Epidermal melanocyte (primary cell): ENCODE measurements around the gene SSBP1.
A peak's percentile ranks its signal among the peaks of the same experiment; 100 is the strongest.
"Not testable (repeated sequence)": the region's sequence is repeated elsewhere in the genome, so short reads cannot be mapped to it uniquely, and the experiment has no call there.

ENCODE experiments used
- DNase-seq: peaks from one replicate; pipeline ENCODE4 v3.0.0; 2011; ENCODE audit warnings: low spot score; ENCODE audit not compliant: insufficient read length

SSBP1 gene

DNA sequence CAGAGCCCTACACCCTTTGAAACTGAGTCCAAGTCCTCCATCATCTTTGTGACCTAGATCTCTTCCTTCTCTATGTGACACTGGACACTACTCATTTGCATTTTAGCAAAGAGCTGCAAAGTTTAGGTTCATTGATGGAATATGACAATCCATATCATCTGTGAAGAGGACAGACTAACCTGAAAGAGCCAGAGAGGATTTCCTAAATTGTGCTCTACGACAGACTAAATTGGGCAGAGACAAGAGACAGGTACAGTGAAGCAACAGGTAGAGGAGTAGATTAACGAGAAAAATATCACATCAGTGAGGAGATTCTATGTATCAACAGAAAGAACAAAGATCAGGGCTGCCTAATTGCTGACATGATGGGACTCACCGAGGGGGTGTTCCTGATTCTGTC is 25.6 kb downstream of the SSBP1 start, which contains the start of gene TAS2R3:
Gene TAS2R3 (plus strand): TSS at position 301 of the 400 bp plus-strand sequence. CDS start 62 bp downstream, at position 363.
- no peak for DNase-seq

DNA sequence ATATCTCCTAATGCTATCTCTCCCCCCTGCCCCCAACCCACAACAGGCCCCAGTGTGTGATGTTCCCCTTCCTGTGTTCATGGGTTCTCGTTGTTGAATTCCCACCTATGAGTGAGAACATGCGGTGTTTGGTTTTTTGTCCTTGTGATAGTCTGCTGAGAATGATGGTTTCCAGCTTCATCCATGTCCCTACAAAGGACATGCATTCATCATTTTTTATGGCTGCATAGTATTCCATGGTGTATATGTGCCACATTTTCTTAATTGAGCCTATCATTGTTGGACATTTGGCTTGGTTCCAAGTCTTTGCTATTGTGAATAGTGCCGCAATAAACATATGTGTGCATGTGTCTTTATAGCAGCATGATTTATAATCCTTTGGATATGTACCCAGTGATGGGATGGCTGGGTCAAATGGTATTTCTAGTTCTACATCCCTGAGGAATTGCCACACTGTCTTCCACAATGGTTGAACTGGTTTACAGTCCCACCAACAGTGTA is 32.0 kb downstream of the SSBP1 start:
- DNase-seq: not testable (repeated sequence)

DNA sequence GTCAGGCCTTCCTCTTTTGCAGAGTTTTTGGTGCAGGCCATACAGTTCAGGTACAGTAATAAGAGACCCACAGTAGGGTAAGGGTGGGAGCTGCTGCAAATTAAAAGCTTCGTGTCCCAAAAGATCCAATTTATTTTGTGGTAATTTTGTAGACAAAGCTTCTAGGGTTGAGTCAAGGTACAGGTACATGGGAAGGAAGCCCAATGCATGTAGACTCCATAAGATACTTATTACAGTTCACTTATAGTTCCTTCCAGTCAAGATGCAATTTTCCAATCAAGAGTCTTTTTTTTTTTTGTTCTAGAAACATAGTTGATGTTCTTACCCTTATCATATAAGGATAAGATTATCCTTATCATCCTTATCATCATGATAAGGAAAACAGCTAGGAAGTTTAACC is 38.2 kb downstream of the SSBP1 start, which contains the start of gene TAS2R4:
Gene TAS2R4 (plus strand): TSS at position 301 of the 400 bp plus-strand sequence. CDS start 1,815 bp downstream, outside the sequence.
- DNase-seq: no peak

DNA sequence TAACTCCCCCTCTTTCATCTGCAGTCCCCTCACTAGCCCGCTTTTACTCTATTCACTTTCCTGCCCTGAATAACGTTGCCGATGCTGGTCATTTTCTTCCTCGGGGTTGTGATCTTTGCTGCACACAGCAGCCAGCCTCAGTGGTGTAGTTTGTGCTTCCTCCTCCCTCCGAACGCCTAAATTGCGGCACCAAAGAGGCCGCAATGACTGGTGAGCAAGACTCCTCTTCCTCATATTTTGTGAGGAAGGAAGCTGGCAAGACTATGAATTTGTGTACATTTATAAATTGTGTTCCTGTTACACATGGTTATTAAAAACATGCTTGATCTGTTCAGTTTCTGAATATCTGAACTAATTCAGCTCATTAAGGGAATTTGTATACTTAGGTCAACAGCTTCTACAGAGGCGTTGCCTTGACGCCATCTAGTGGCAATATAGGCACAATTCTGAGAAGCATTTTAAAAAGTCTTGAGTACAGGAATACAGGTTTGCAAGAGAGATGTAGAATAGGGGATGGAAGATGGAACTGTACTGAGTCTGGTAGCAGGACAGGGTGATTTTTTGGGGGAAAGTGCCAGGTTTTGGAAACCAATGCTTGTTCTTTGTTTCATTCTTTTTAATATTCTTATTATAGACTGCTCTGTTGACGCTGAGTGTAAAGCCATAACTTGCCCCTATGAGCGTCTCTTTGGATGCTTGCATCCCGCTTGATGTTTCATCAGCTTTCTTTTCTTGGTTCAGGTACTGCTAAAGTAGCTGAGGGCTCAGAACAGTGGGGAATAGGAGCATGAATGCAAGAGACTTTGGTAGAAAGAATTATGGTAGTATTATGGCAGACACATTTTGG is 47.8 kb downstream of the SSBP1 start:
- peak; percentile 57 for DNase-seq

DNA sequence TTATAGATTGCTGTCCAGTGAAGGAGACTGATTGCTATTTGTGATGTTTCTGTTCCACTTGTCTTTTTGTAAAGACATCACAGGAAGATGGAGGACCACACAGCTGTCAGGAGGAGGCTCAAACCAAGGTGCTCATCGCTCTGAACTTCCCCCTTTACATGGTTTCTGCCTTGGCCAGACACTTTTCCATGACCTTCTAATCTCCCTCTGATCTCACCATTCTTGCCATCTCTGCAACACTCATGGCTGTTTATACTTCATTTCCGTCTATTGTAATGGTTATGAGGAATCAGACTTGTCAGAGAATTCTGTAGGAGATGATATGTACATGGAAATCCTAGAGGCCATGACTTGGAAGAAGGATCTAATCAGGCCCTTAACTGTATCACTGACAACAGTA is 50.1 kb downstream of the SSBP1 start:
- no peak for DNase-seq

DNA sequence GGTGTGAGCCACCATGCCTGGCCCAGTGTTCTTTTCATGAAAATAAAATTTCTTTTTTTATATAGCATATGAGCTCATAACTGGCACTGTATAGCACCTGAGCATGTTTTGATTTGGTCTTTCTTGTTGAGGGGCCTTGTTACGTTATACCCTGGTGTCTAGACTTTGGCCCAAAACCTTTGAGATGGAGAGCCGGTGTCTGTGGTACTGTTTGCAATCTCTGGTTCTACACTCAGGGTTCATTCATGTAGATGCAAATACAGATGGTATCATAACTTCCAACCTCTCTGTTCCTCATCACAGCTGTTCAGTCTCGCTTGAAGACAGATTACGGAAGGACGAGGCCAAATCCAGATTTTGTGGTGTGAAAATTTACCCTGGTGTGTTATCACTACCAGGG is 51.8 kb downstream of the SSBP1 start, which contains the start of gene TAS2R5:
Gene TAS2R5 (plus strand): TSS at position 301 of the 400 bp plus-strand sequence. CDS start 145 bp downstream, outside the sequence.
- no peak for DNase-seq

DNA sequence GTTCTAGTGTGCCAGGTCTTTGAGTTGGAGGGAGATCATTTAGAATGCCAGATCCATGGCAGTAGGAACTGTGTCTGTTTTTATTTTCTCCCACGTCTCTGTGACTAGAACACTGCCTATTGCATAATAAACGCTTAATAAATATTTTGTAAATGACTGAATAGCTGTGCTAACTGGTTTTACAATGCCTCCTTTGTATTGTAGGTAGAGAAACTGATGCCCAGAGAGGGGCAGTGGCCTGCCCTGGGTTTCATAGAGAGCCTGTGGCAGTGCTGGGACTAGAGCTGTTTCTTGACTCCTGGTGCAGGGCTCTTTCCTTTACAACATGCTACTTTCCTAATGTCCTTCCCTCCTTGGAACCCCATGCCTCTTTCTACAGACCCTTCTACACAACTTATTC is 54.4 kb downstream of the SSBP1 start:
- no peak for DNase-seq
